Activated gamma-delta T cell treated with anti-CD3 and anti-CD28 coated beads, Interleukin-2, amount 50 U/mL, for 16 hours (primary cell): Measurements from ENCODE around the gene MYH10.

ENCODE experiments used
- DNase-seq: peaks from one replicate; pipeline ENCODE4 v3.0.0-alpha.2; 2020; ENCODE audit warnings: low read depth

MYH10 gene

GRCh38 chr17:8609910-8610309, 20.6 kb downstream of the MYH10 start:
- no peak for DNase-seq

- no peak for DNase-seq
Measured at GRCh38 chr17:8608001-8608400, 22.5 kb downstream of the MYH10 start.

- no peak for DNase-seq
Measured at GRCh38 chr17:8606401-8606800, 24.1 kb downstream of the MYH10 start.

- no peak for DNase-seq
Measured at GRCh38 chr17:8602679-8603078, 27.8 kb downstream of the MYH10 start.

GRCh38 chr17:8599351-8600011, 31.0 kb downstream of the MYH10 start:
- DNase-seq, result no peak

GRCh38 chr17:8598913-8599312, 31.6 kb downstream of the MYH10 start:
- DNase-seq, result no peak

GRCh38 chr17:8593830-8594229, 36.7 kb downstream of the MYH10 start:
- DNase-seq, result no peak

GRCh38 chr17:8593276-8593675, 37.2 kb downstream of the MYH10 start:
- DNase-seq, result no peak

- no peak for DNase-seq
Measured at GRCh38 chr17:8588877-8589554, 41.5 kb downstream of the MYH10 start.

GRCh38 chr17:8586766-8587165, 43.8 kb downstream of the MYH10 start:
- DNase-seq, result no peak

GRCh38 chr17:8585911-8586310, 44.6 kb downstream of the MYH10 start:
- DNase-seq, result no peak

GRCh38 chr17:8583954-8584353, 46.6 kb downstream of the MYH10 start:
- no peak for DNase-seq

GRCh38 chr17:8580952-8581658, 49.4 kb downstream of the MYH10 start:
- DNase-seq, result no peak

- no peak for DNase-seq
Measured at GRCh38 chr17:8577868-8578267, 52.7 kb downstream of the MYH10 start.

- DNase-seq, result no peak
Measured at GRCh38 chr17:8576559-8577294, 53.8 kb downstream of the MYH10 start.

GRCh38 chr17:8574687-8575086, 55.8 kb downstream of the MYH10 start:
- DNase-seq, result no peak

- DNase-seq, result no peak
Measured at GRCh38 chr17:8572764-8573163, 57.8 kb downstream of the MYH10 start.

- DNase-seq, result no peak
Measured at GRCh38 chr17:8563981-8564602, 66.4 kb downstream of the MYH10 start.

GRCh38 chr17:8563024-8563776, 67.3 kb downstream of the MYH10 start:
- DNase-seq, result no peak

GRCh38 chr17:8558144-8558543, 72.4 kb downstream of the MYH10 start:
- no peak for DNase-seq

GRCh38 chr17:8557176-8557806, 73.2 kb downstream of the MYH10 start:
- DNase-seq, result no peak
